Measurements from ENCODE around the gene CDKL4.
"Not testable (repeated sequence)": the region's sequence is repeated elsewhere in the genome, so short reads cannot be mapped to it uniquely, and the experiment has no call there.

Gene CDKL4

GRCh38 chr2:39244963-39245625 lies 1.3 kb upstream of the CDKL4 start:
- H3K9me3 ChIP-seq (ENCODE audit: control insufficient read depth, insufficient read depth, low read depth, low read length); H3K27ac ChIP-seq (ENCODE audit: extremely low read depth, low read depth, low read length); POLR2A ChIA-PET; H3K36me3 ChIP-seq (ENCODE audit: control insufficient read depth in 2 of 2, insufficient read depth in 1 of 2, low read length in 2 of 2); H3K4me3 ChIP-seq (ENCODE audit: low read depth, low read length); H3K4me1 ChIP-seq (ENCODE audit: control insufficient read depth, insufficient read depth, low read length): not testable (repeated sequence)
- CTCF ChIA-PET = interaction anchor here (1.3 to 1.5 kb wide), 2 partner anchors 16 to 26 kb away, joined by 4 read pairs; no protein-coding TSS in a partner anchor

- H3K4me1 ChIP-seq (ENCODE audit: control insufficient read depth, insufficient read depth, low read length); CTCF ChIA-PET; H3K9me3 ChIP-seq (ENCODE audit: control insufficient read depth, insufficient read depth, low read depth, low read length); H3K4me3 ChIP-seq (ENCODE audit: low read depth, low read length); H3K27ac ChIP-seq (ENCODE audit: extremely low read depth, low read depth, low read length); H3K36me3 ChIP-seq (ENCODE audit: control insufficient read depth in 2 of 2, insufficient read depth in 1 of 2, low read length in 2 of 2); POLR2A ChIA-PET: not testable (repeated sequence)
Observed at GRCh38 chr2:39244241-39244862, 582 bp upstream of the CDKL4 start.

- no peaks in the 10 kb centered on the region for H3K36me3 ChIP-seq (ENCODE audit: control insufficient read depth in 2 of 2, insufficient read depth in 1 of 2, low read length in 2 of 2)
- CTCF ChIA-PET = interaction anchor here (0.7 to 1.1 kb wide), 2 partner anchors 182 to 489 kb away, joined by 3 to 7 read pairs; no protein-coding TSS in a partner anchor
- POLR2A ChIA-PET = no interaction called here
- H3K27ac ChIP-seq (ENCODE audit: extremely low read depth, low read depth, low read length) = no peak overlapping the region
- TF ChIP-seq ZNF138 (tag by site-specific recombination; IDR thresholded peaks at IDR 0.05; ENCODE audit: borderline replicate concordance) (no peak), ZNF76 (tag by site-specific recombination; IDR thresholded peaks at IDR 0.05; ENCODE audit: borderline replicate concordance, low read depth) (no peak), ZNF112 (tag by site-specific recombination; IDR thresholded peaks at IDR 0.05) (no peak), ZNF311 (tag by site-specific recombination; IDR thresholded peaks at IDR 0.05; ENCODE audit: borderline replicate concordance) (no peak), ZNF19 (tag by site-specific recombination; IDR thresholded peaks at IDR 0.05; ENCODE audit: low read depth) (no peak), SCRT2 (tag by site-specific recombination; IDR thresholded peaks at IDR 0.05) (no peak)
- TF ChIP-seq, protein P1, sequence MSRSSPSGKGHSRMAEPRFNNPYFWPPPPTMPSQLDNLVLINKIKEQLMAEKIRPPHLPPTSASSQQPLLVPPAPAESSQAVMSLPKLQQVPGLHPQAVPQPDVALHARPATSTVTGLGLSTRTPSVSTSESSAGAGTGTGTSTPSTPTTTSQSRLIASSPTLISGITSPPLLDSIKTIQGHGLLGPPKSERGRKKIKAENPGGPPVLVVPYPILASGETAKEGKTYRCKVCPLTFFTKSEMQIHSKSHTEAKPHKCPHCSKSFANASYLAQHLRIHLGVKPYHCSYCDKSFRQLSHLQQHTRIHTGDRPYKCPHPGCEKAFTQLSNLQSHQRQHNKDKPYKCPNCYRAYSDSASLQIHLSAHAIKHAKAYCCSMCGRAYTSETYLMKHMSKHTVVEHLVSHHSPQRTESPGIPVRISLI (tag by site-specific recombination; IDR thresholded peaks at IDR 0.05) = no peak
- no peak overlapping the region for H3K4me3 ChIP-seq (ENCODE audit: low read depth, low read length)
- H3K9me3 ChIP-seq (ENCODE audit: control insufficient read depth, insufficient read depth, low read depth, low read length) = no peaks in the 10 kb centered on the region
- no peaks in the 10 kb centered on the region for H3K4me1 ChIP-seq (ENCODE audit: control insufficient read depth, insufficient read depth, low read length)
Observed at GRCh38 chr2:39241588-39241987, 2.2 kb downstream of the CDKL4 start.

DNA sequence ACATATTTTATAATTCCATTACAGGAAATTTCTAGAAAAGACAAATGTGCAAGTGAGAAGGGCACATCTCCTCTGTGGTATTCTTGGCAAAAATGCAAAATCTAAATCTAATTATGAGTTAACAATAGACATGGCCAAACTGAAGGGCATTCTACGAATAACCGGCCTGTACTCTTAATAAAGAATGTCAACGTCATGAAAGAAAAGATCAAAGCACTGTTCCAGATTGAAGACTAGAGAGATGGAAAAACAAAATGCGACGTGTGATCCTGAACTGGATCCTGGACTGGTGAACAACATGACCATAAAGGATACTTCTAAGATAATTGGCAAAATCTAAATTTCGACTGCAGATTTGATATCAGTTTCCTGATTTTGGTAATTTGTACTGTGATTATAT lies 3.0 kb downstream of the CDKL4 start:
- H3K27ac ChIP-seq (ENCODE audit: extremely low read depth, low read depth, low read length) = no peak overlapping the region
- no peaks in the 10 kb centered on the region for H3K4me1 ChIP-seq (ENCODE audit: control insufficient read depth, insufficient read depth, low read length)
- H3K9me3 ChIP-seq (ENCODE audit: control insufficient read depth, insufficient read depth, low read depth, low read length) = no peaks in the 10 kb centered on the region
- no peaks in the 10 kb centered on the region for H3K36me3 ChIP-seq (ENCODE audit: control insufficient read depth in 2 of 2, insufficient read depth in 1 of 2, low read length in 2 of 2)
- CTCF ChIA-PET = no interaction called here
- no peak overlapping the region for H3K4me3 ChIP-seq (ENCODE audit: low read depth, low read length)
- POLR2A ChIA-PET = no interaction called here
- TF ChIP-seq, protein P2, sequence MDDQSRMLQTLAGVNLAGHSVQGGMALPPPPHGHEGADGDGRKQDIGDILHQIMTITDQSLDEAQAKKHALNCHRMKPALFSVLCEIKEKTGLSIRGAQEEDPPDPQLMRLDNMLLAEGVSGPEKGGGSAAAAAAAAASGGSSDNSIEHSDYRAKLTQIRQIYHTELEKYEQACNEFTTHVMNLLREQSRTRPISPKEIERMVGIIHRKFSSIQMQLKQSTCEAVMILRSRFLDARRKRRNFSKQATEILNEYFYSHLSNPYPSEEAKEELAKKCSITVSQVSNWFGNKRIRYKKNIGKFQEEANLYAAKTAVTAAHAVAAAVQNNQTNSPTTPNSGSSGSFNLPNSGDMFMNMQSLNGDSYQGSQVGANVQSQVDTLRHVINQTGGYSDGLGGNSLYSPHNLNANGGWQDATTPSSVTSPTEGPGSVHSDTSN (CRISPR knock-in tag; IDR thresholded peaks at IDR 0.05) = no peak
- TF ChIP-seq ZNF211 (tag by site-specific recombination; IDR thresholded peaks at IDR 0.05; ENCODE audit: low read depth) (no peak), SP7 (tag by site-specific recombination; IDR thresholded peaks at IDR 0.05) (no peak), ZNF2 (tag by site-specific recombination; IDR thresholded peaks at IDR 0.05) (no peak), ZNF155 (tag by site-specific recombination; IDR thresholded peaks at IDR 0.05) (no peak), ZNF473 (tag by site-specific recombination; IDR thresholded peaks at IDR 0.05) (no peak), ZBTB11 (tag by site-specific recombination; conservative IDR thresholded peaks at IDR 0.05; ENCODE audit: low read depth) (no peak), ZNF549 (tag by site-specific recombination; IDR thresholded peaks at IDR 0.05) (no peak), PRDM4 (tag by site-specific recombination; IDR thresholded peaks at IDR 0.05) (no peak), ZNF175 (tag by site-specific recombination; IDR thresholded peaks at IDR 0.05) (no peak), ZNF423 (tag by site-specific recombination; IDR thresholded peaks at IDR 0.05) (no peak), GLIS1 (tag by site-specific recombination; IDR thresholded peaks at IDR 0.05) (no peak), RBAK (tag by site-specific recombination; IDR thresholded peaks at IDR 0.05) (no peak)
